ENCODE measurements around the gene OR6K3. TPM values are rescaled to one million over a fixed set of nuclear protein-coding genes. Genes with fewer than 3 reads are reported as not detected.

OR6K3 gene
- not detected in 2 replicates for polyA plus RNA-seq

GRCh38 chr1:158720620-158721019, at the start of gene OR6K3:
Gene OR6K3, minus strand, starts transcription at chr1:158720720. Its CDS starts 2,605 bp downstream, at chr1:158718115.

GRCh38 chr1:158754420-158754819, 33.9 kb upstream of the OR6K3 start, which contains the start of gene OR6K6:
Gene OR6K6, plus strand, starts transcription at chr1:158754720. Its CDS starts 168 bp downstream, at chr1:158754888.

GRCh38 chr1:158700552-158700951, 20.0 kb downstream of the OR6K3 start, which contains the start of gene OR6K2:
Gene OR6K2, minus strand, starts transcription at chr1:158700652. Its CDS starts 0 bp downstream, at chr1:158700652.

GRCh38 chr1:158686111-158687009, 34.2 kb downstream of the OR6K3 start, which contains the start of gene SPTA1:
Gene SPTA1, minus strand, starts transcription at chr1:158686715. Its CDS starts 198 bp downstream, at chr1:158686517.

Other genes starting within 250 kb of the OR6K3 start
- gene OR10R2, start 248.5 kb downstream of the OR6K3 start, polyA plus RNA-seq, result not detected in 2 replicates
- gene OR6Y1, start 166.3 kb downstream of the OR6K3 start, polyA plus RNA-seq, result not detected in 2 replicates
- not detected in 2 replicates for gene OR6P1, start 150.1 kb downstream of the OR6K3 start, polyA plus RNA-seq
- gene OR10X1, start 140.8 kb downstream of the OR6K3 start, polyA plus RNA-seq, result not detected in 2 replicates
- not detected in 2 replicates for gene OR10Z1, start 115.5 kb downstream of the OR6K3 start, polyA plus RNA-seq
- gene SPTA1, start 34.0 kb downstream of the OR6K3 start, polyA plus RNA-seq, result not detected in 2 replicates
- not detected in 2 replicates for gene OR6K2, start 20.1 kb downstream of the OR6K3 start, polyA plus RNA-seq
- gene OR6K6, start 34.0 kb upstream of the OR6K3 start, polyA plus RNA-seq, result not detected in 2 replicates
- gene OR6N1, start 51.5 kb upstream of the OR6K3 start, polyA plus RNA-seq, result not detected in 2 replicates
- not detected in 2 replicates for gene OR6N2, start 60.5 kb upstream of the OR6K3 start, polyA plus RNA-seq
- gene MNDA, start 110.6 kb upstream of the OR6K3 start, polyA plus RNA-seq, result 0.41 TPM in 1 of 2 replicates, not detected in the other
- gene PYHIN1, start 210.8 kb upstream of the OR6K3 start, polyA plus RNA-seq, result not detected in 2 replicates